ENCODE results near the gene WNT2.

WNT2 gene

GRCh38 chr7:117324960-117325359 lies 2.1 kb upstream of the WNT2 start:
- H3K4me3 ChIP-seq (replicated peaks in 1 of 2; ENCODE audit: low read depth in 2 of 2, low read length in 2 of 2): no peak overlapping the region
- TF ChIP-seq, protein P1, sequence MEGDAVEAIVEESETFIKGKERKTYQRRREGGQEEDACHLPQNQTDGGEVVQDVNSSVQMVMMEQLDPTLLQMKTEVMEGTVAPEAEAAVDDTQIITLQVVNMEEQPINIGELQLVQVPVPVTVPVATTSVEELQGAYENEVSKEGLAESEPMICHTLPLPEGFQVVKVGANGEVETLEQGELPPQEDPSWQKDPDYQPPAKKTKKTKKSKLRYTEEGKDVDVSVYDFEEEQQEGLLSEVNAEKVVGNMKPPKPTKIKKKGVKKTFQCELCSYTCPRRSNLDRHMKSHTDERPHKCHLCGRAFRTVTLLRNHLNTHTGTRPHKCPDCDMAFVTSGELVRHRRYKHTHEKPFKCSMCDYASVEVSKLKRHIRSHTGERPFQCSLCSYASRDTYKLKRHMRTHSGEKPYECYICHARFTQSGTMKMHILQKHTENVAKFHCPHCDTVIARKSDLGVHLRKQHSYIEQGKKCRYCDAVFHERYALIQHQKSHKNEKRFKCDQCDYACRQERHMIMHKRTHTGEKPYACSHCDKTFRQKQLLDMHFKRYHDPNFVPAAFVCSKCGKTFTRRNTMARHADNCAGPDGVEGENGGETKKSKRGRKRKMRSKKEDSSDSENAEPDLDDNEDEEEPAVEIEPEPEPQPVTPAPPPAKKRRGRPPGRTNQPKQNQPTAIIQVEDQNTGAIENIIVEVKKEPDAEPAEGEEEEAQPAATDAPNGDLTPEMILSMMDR (IDR thresholded peaks at IDR 0.05; ENCODE audit: low read depth, low read length): no peak
- DNase-seq (ENCODE audit: low read depth in 2 of 2): no peak

- DNase-seq (ENCODE audit: low read depth in 2 of 2): peak; percentile 43 to 64
- H3K4me3 ChIP-seq (replicated peaks in 1 of 2; ENCODE audit: low read depth in 2 of 2, low read length in 2 of 2): peak overlapping the region; percentile 47 to 49
- TF ChIP-seq, protein P1 (IDR thresholded peaks at IDR 0.05; ENCODE audit: low read depth, low read length): no peak
Measured at GRCh38 chr7:117323851-117324711, 1.2 kb upstream of the WNT2 start.

DNA sequence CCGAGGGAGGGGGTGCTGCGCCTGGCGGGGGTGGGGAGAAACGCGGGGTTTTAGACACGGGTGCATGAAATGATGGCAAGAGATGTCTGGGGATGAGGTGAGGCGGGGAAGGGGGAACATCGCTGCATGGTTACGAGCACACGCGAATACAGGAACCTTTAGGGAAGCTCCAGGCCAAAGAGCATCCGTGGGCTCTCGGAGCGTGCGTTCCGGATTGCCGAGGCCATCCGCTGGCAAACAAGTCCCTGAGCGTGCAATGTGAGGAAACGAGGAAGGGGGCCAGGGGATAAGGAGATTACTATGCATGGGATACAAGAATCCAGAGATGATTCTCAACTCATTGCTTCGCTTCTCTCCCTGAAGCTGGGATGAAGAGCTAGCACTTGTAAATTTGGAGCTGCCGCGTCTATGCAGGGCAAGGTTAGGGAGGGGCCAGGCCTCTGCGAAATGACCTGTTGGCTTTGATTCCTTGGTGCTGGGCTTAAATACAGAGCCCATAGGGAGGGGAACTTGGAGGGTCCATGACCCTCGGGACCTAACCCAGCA lies 520 bp upstream of the WNT2 start:
- peak overlapping the region; percentile 47 to 49 for H3K4me3 ChIP-seq (replicated peaks in 1 of 2; ENCODE audit: low read depth in 2 of 2, low read length in 2 of 2)
- TF ChIP-seq, protein P1 (IDR thresholded peaks at IDR 0.05; ENCODE audit: low read depth, low read length): no peak
- peak; percentile 32 to 60 for DNase-seq (ENCODE audit: low read depth in 2 of 2)

GRCh38 chr7:117320523-117320922 lies 2.3 kb downstream of the WNT2 start:
- TF ChIP-seq, protein P1 (IDR thresholded peaks at IDR 0.05; ENCODE audit: low read depth, low read length): no peak
- no peak for DNase-seq (ENCODE audit: low read depth in 2 of 2)
- H3K4me3 ChIP-seq (replicated peaks in 1 of 2; ENCODE audit: low read depth in 2 of 2, low read length in 2 of 2): no peak overlapping the region

- no peak overlapping the region for H3K4me3 ChIP-seq (replicated peaks in 1 of 2; ENCODE audit: low read depth in 2 of 2, low read length in 2 of 2)
- no peak for DNase-seq (ENCODE audit: low read depth in 2 of 2)
- TF ChIP-seq, protein P1 (IDR thresholded peaks at IDR 0.05; ENCODE audit: low read depth, low read length): no peak
Measured at GRCh38 chr7:117319181-117319580, 3.7 kb downstream of the WNT2 start.

GRCh38 chr7:117313582-117313981 lies 9.3 kb downstream of the WNT2 start:
- DNase-seq (ENCODE audit: low read depth in 2 of 2): no peak
- no peak overlapping the region for H3K4me3 ChIP-seq (replicated peaks in 1 of 2; ENCODE audit: low read depth in 2 of 2, low read length in 2 of 2)
- TF ChIP-seq, protein P1 (IDR thresholded peaks at IDR 0.05; ENCODE audit: low read depth, low read length): no peak

Data from cardiac fibroblast (primary cell).